ENCODE measurements around the gene CHCHD3. TPM values are rescaled to one million over a fixed set of nuclear protein-coding genes. Genes with fewer than 3 reads are reported as not detected.

The CHCHD3 gene
- total RNA-seq, 2 donors from 2014 or later: 43.4 to 54.8 TPM

GRCh38 chr7:132964876-132965275 lies 117.0 kb downstream of the CHCHD3 start:
- no peaks in the 10 kb centered on the region for H3K9me3 Mint-ChIP-seq
- no peak for DNase-seq (ENCODE audit: low spot score in 2 of 2)

GRCh38 chr7:132959891-132960290 lies 122.0 kb downstream of the CHCHD3 start:
- Mint-ChIP-seq H3K36me3 (peaks cover 0 to 6% of the 10 kb centered on the region in 2 donors), H3K27ac (no peak overlapping the region), H3K9me3 (no peaks in the 10 kb centered on the region)
- ATAC-seq (no peak), DNase-seq (ENCODE audit: low spot score in 2 of 2) (no peak)

More at GRCh38 chr7:132964876-132965275, 117.0 kb downstream of the CHCHD3 start:
- no peaks in the 10 kb centered on the region for H3K36me3 Mint-ChIP-seq
- H3K27ac Mint-ChIP-seq: no peak overlapping the region
- no peak for ATAC-seq

- H3K36me3 Mint-ChIP-seq: peaks cover 0 to 13% of the 10 kb centered on the region in 2 donors
- H3K9me3 Mint-ChIP-seq: no peaks in the 10 kb centered on the region
- no peak for ATAC-seq
- DNase-seq (ENCODE audit: low spot score in 2 of 2): no peak
- no peak overlapping the region for H3K27ac Mint-ChIP-seq
Measured at GRCh38 chr7:132956556-132956955, 125.3 kb downstream of the CHCHD3 start.

GRCh38 chr7:132953468-132953867 lies 128.4 kb downstream of the CHCHD3 start:
- no peaks in the 10 kb centered on the region for H3K9me3 Mint-ChIP-seq
- DNase-seq (ENCODE audit: low spot score in 2 of 2) (no peak), ATAC-seq (no peak)
- H3K36me3 Mint-ChIP-seq: peaks cover 0 to 18% of the 10 kb centered on the region in 2 donors
- H3K27ac Mint-ChIP-seq: no peak overlapping the region

GRCh38 chr7:132950725-132951124 lies 131.2 kb downstream of the CHCHD3 start:
- Mint-ChIP-seq H3K36me3 (peaks cover 0 to 12% of the 10 kb centered on the region in 2 donors), H3K9me3 (no peaks in the 10 kb centered on the region), H3K27ac (no peak overlapping the region)
- DNase-seq (ENCODE audit: low spot score in 2 of 2) (no peak), ATAC-seq (no peak)

GRCh38 chr7:132947011-132947410 lies 134.9 kb downstream of the CHCHD3 start:
- peaks cover 4 to 5% of the 10 kb centered on the region in 2 donors for H3K36me3 Mint-ChIP-seq
- ATAC-seq (no peak), DNase-seq (ENCODE audit: low spot score in 2 of 2) (no peak)
- no peak overlapping the region for H3K27ac Mint-ChIP-seq
- H3K9me3 Mint-ChIP-seq: no peaks in the 10 kb centered on the region

- Mint-ChIP-seq H3K9me3 (peaks cover 0 to 4% of the 10 kb centered on the region in 2 donors), H3K36me3 (peaks cover 6 to 11% of the 10 kb centered on the region in 2 donors), H3K27ac (no peak overlapping the region)
- DNase-seq (ENCODE audit: low spot score in 2 of 2): no peak
- no peak for ATAC-seq
Measured at GRCh38 chr7:132944774-132945173, 137.1 kb downstream of the CHCHD3 start.

GRCh38 chr7:132943645-132944044 lies 138.2 kb downstream of the CHCHD3 start:
- Mint-ChIP-seq H3K27ac (no peak overlapping the region), H3K36me3 (peaks cover 9 to 11% of the 10 kb centered on the region in 2 donors), H3K9me3 (peaks cover 0 to 4% of the 10 kb centered on the region in 2 donors)
- ATAC-seq (peak in 1 of 2 donors; percentile 55), DNase-seq (ENCODE audit: low spot score in 2 of 2) (no peak)

GRCh38 chr7:132942701-132943100 lies 139.2 kb downstream of the CHCHD3 start:
- no peak for ATAC-seq
- Mint-ChIP-seq H3K27ac (no peak overlapping the region), H3K36me3 (peaks cover 9 to 15% of the 10 kb centered on the region in 2 donors), H3K9me3 (peaks cover 0 to 4% of the 10 kb centered on the region in 2 donors)
- no peak for DNase-seq (ENCODE audit: low spot score in 2 of 2)

GRCh38 chr7:132941905-132942304 lies 140.0 kb downstream of the CHCHD3 start:
- ATAC-seq: no peak
- Mint-ChIP-seq H3K36me3 (peaks cover 9 to 15% of the 10 kb centered on the region in 2 donors), H3K27ac (no peak overlapping the region), H3K9me3 (peaks cover 0 to 4% of the 10 kb centered on the region in 2 donors)
- DNase-seq (ENCODE audit: low spot score in 2 of 2): no peak

GRCh38 chr7:132941428-132941827 lies 140.5 kb downstream of the CHCHD3 start:
- Mint-ChIP-seq H3K9me3 (peaks cover 0 to 4% of the 10 kb centered on the region in 2 donors), H3K27ac (no peak overlapping the region), H3K36me3 (peaks cover 9 to 15% of the 10 kb centered on the region in 2 donors)
- ATAC-seq (no peak), DNase-seq (ENCODE audit: low spot score in 2 of 2) (no peak)

- ATAC-seq: no peak
- H3K9me3 Mint-ChIP-seq: peaks cover 4% of the 10 kb centered on the region in 2 donors
Measured at GRCh38 chr7:132940084-132940483, 141.8 kb downstream of the CHCHD3 start.

GRCh38 chr7:132939495-132939894 lies 142.4 kb downstream of the CHCHD3 start:
- peaks cover 9 to 24% of the 10 kb centered on the region in 2 donors for H3K36me3 Mint-ChIP-seq
- ATAC-seq (no peak), DNase-seq (ENCODE audit: low spot score in 2 of 2) (no peak)
- peaks cover 4% of the 10 kb centered on the region in 2 donors for H3K9me3 Mint-ChIP-seq
- H3K27ac Mint-ChIP-seq: no peak overlapping the region

More at GRCh38 chr7:132940084-132940483, 141.8 kb downstream of the CHCHD3 start:
- Mint-ChIP-seq H3K27ac (no peak overlapping the region), H3K36me3 (peaks cover 9 to 24% of the 10 kb centered on the region in 2 donors)
- DNase-seq (ENCODE audit: low spot score in 2 of 2): no peak

GRCh38 chr7:132937286-132937685 lies 144.6 kb downstream of the CHCHD3 start:
- Mint-ChIP-seq H3K27ac (no peak overlapping the region), H3K36me3 (peaks cover 11 to 24% of the 10 kb centered on the region in 2 donors), H3K9me3 (peaks cover 4% of the 10 kb centered on the region in 2 donors)
- DNase-seq (ENCODE audit: low spot score in 2 of 2) (no peak), ATAC-seq (no peak)

GRCh38 chr7:132935608-132936007 lies 146.3 kb downstream of the CHCHD3 start:
- no peak overlapping the region for H3K27ac Mint-ChIP-seq
- DNase-seq (ENCODE audit: low spot score in 2 of 2) (no peak), ATAC-seq (no peak)
- peaks cover 0 to 4% of the 10 kb centered on the region in 2 donors for H3K9me3 Mint-ChIP-seq
- H3K36me3 Mint-ChIP-seq: peaks cover 15 to 17% of the 10 kb centered on the region in 2 donors

- no peak for ATAC-seq
- no peak overlapping the region for H3K27ac Mint-ChIP-seq
- peaks cover 23 to 26% of the 10 kb centered on the region in 2 donors for H3K36me3 Mint-ChIP-seq
Measured at GRCh38 chr7:132934017-132934416, 147.9 kb downstream of the CHCHD3 start.

GRCh38 chr7:132933072-132933458 lies 148.8 kb downstream of the CHCHD3 start:
- Mint-ChIP-seq H3K27ac (peak overlapping the region in 1 of 2 donors; percentile 26), H3K9me3 (peaks cover 0 to 14% of the 10 kb centered on the region in 2 donors), H3K36me3 (peaks cover 26 to 28% of the 10 kb centered on the region in 2 donors)
- ATAC-seq: peak; percentile 31 to 87
- no peak for DNase-seq (ENCODE audit: low spot score in 2 of 2)

More at GRCh38 chr7:132934017-132934416, 147.9 kb downstream of the CHCHD3 start:
- H3K9me3 Mint-ChIP-seq: peaks cover 0 to 10% of the 10 kb centered on the region in 2 donors
- no peak for DNase-seq (ENCODE audit: low spot score in 2 of 2)
